Kidney (tissue), 14 donors: ENCODE data around the gene MCFD2. TPM values are rescaled to one million over a fixed set of nuclear protein-coding genes. Genes with fewer than 3 reads are reported as not detected.

Experiments used
- DNase-seq, 5 donors: peaks; one replicate each; pipeline ENCODE4 v3.0.0-alpha.2; 2013 to 2020
- FAIRE-seq: peaks from 2 replicates; lab custom pipeline; 2012; peaks lifted over from hg19 to GRCh38; lab: Jason Lieb, UNC
- H3K27ac ChIP-seq, 2 donors: one replicate each; pipeline ENCODE4 v1.7.0; 2013; ENCODE audit warnings: low read depth in 2 of 2, low read length in 2 of 2, inconsistent platforms in 1 of 2
- H3K27me3 ChIP-seq: one replicate; pipeline ENCODE4 v1.7.1; 2013; ENCODE audit warnings: low read length, inconsistent platforms; ENCODE audit not compliant: control insufficient read depth, insufficient read depth
- H3K36me3 ChIP-seq, 3 donors: one replicate each; pipeline versions ENCODE4 v1.7.0 to v1.7.1; 2013; ENCODE audit warnings: low read length in 3 of 3, control low read depth in 1 of 3, inconsistent platforms in 1 of 3; ENCODE audit not compliant: insufficient read depth in 3 of 3, control insufficient read depth in 2 of 3
- H3K4me1 ChIP-seq, 3 donors: one replicate each; pipeline versions ENCODE4 v1.7.0 to v1.7.1; 2013; ENCODE audit warnings: low read length in 3 of 3, inconsistent platforms in 1 of 3, low read depth in 1 of 3; ENCODE audit not compliant: control insufficient read depth in 2 of 3, insufficient read depth in 2 of 3
- H3K4me3 ChIP-seq, 3 donors: one replicate each; pipeline versions ENCODE4 v1.7.0 to v1.8.1; 2013; ENCODE audit warnings: low read length in 3 of 3, control low read depth in 1 of 3, inconsistent platforms in 1 of 3
- H3K9ac ChIP-seq, 3 donors: one replicate each; pipeline versions ENCODE4 v1.7.0 to v1.7.1; 2013; ENCODE audit warnings: low read length in 3 of 3, control low read depth in 1 of 3, inconsistent platforms in 1 of 3
- H3K9me3 ChIP-seq, 3 donors: one replicate each; pipeline versions ENCODE4 v1.7.0 to v1.7.1; 2013; ENCODE audit warnings: low read length in 3 of 3, control low read depth in 1 of 3, inconsistent platforms in 1 of 3; ENCODE audit not compliant: control insufficient read depth in 2 of 3, insufficient read depth in 1 of 3
- CTCF ChIP-seq: IDR thresholded peaks from 3 replicates; pipeline ENCODE4 v1.5.1; 2012; ENCODE audit warnings: mild to moderate bottlenecking, moderate library complexity, borderline replicate concordance; ENCODE audit not compliant: insufficient read depth; ENCODE audit errors: extremely low read depth
- intact Hi-C: fragments of 100-400 bp; cut with DNase I; formaldehyde crosslinking; loops from one replicate; pipeline ENCODE4 v1.11.1; 2022
- polyA plus RNA-seq: library from polyadenylated mRNA; stranded (reverse); fragments of 350-450 nt; fragmentation: Illumina TruSeq; extraction: RNeasy Lipid Tissue Mini Kit (QIAGEN cat#74804); gene quantifications from one replicate; pipeline ENCODE4 v1.2.3, GENCODE V29; 2014; ENCODE audit warnings: low read depth, low replicate concordance; ENCODE audit not compliant: insufficient read depth
- total RNA-seq: library from RNA; stranded (reverse); fragmentation: NEBNext Ultra II Directional; extraction: Animal tissue kit (Norgen Biotek cat#: 25700); gene quantifications from one replicate; pipeline ENCODE4 v1.2.1, GENCODE V29; 2021
- donor health status: control.
- donor health status: control.
- donor health status: control.
- donor health status: control.
- donor health status: control.
- donor health status: DM: yes; HTN: yes; CAD: no.
- donor health status: Normal renal cell carcinoma (clear cell type).

Gene MCFD2
- total and polyA plus RNA-seq, 2 donors from 2014 or later = 42.2 to 86.6 TPM

GRCh38 chr2:46902465-46902864 is 13.1 kb downstream of the MCFD2 start:
- H3K9me3 ChIP-seq = no peaks in the 10 kb centered on the region
- H3K4me3 ChIP-seq = no peak overlapping the region
- DNase-seq = no peak
- peaks cover 2 to 14% (median 7%) of the 10 kb centered on the region in 3 donors for H3K36me3 ChIP-seq
- H3K27ac ChIP-seq = no peak overlapping the region
- intact Hi-C loops = no loop called here
- no peak for TF ChIP-seq CTCF
- no peaks in the 10 kb centered on the region for H3K4me1 ChIP-seq
- H3K27me3 ChIP-seq = no peaks in the 10 kb centered on the region
- no peak for FAIRE-seq
- H3K9ac ChIP-seq = no peak overlapping the region

- FAIRE-seq = no peak
- intact Hi-C loops = no loop called here
- no peaks in the 10 kb centered on the region for H3K9me3 ChIP-seq
Observed at GRCh38 chr2:46901611-46902010, 14.0 kb downstream of the MCFD2 start.

GRCh38 chr2:46900381-46900780 is 15.2 kb downstream of the MCFD2 start:
- no peaks in the 10 kb centered on the region for H3K27me3 ChIP-seq
- no peaks in the 10 kb centered on the region for H3K4me1 ChIP-seq
- H3K27ac ChIP-seq = no peak overlapping the region
- H3K9me3 ChIP-seq = no peaks in the 10 kb centered on the region
- no peak for FAIRE-seq
- intact Hi-C loops = no loop called here
- no peak overlapping the region for H3K4me3 ChIP-seq
- DNase-seq = no peak
- no peak overlapping the region for H3K9ac ChIP-seq
- peaks cover 0 to 5% (median 0%) of the 10 kb centered on the region in 3 donors for H3K36me3 ChIP-seq
- TF ChIP-seq CTCF = no peak

More at GRCh38 chr2:46901611-46902010, 14.0 kb downstream of the MCFD2 start:
- Histone ChIP-seq H3K36me3 (peaks cover 0 to 6% (median 5%) of the 10 kb centered on the region in 3 donors), H3K9ac (no peak overlapping the region), H3K4me3 (no peak overlapping the region), H3K4me1 (no peaks in the 10 kb centered on the region), H3K27ac (no peak overlapping the region), H3K27me3 (no peaks in the 10 kb centered on the region)
- TF ChIP-seq CTCF = no peak
- DNase-seq = no peak

GRCh38 chr2:46899053-46899452 is 16.6 kb downstream of the MCFD2 start:
- no peak for DNase-seq
- Histone ChIP-seq H3K27ac (no peak overlapping the region), H3K4me1 (no peaks in the 10 kb centered on the region), H3K4me3 (no peak overlapping the region), H3K27me3 (no peaks in the 10 kb centered on the region), H3K9me3 (no peaks in the 10 kb centered on the region), H3K9ac (no peak overlapping the region), H3K36me3 (no peaks in the 10 kb centered on the region)
- intact Hi-C loops = loop anchor here (10.0 kb wide), 1 partner anchor 264 kb away; no protein-coding TSS in a partner anchor
- no peak for TF ChIP-seq CTCF
- no peak for FAIRE-seq
